HG02798 (cell line): ENCODE data around the gene TMPRSS4.

ENCODE experiments used
- ATAC-seq: cut with Tn5 transposase; IDR thresholded peaks from one replicate; pipeline ENCODE4 v1.9.1; 2021; ENCODE audit warnings: mild to moderate bottlenecking; ENCODE audit not compliant: unreplicated experiment, poor library complexity

TMPRSS4 gene, protein sequence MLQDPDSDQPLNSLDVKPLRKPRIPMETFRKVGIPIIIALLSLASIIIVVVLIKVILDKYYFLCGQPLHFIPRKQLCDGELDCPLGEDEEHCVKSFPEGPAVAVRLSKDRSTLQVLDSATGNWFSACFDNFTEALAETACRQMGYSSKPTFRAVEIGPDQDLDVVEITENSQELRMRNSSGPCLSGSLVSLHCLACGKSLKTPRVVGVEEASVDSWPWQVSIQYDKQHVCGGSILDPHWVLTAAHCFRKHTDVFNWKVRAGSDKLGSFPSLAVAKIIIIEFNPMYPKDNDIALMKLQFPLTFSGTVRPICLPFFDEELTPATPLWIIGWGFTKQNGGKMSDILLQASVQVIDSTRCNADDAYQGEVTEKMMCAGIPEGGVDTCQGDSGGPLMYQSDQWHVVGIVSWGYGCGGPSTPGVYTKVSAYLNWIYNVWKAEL

DNA sequence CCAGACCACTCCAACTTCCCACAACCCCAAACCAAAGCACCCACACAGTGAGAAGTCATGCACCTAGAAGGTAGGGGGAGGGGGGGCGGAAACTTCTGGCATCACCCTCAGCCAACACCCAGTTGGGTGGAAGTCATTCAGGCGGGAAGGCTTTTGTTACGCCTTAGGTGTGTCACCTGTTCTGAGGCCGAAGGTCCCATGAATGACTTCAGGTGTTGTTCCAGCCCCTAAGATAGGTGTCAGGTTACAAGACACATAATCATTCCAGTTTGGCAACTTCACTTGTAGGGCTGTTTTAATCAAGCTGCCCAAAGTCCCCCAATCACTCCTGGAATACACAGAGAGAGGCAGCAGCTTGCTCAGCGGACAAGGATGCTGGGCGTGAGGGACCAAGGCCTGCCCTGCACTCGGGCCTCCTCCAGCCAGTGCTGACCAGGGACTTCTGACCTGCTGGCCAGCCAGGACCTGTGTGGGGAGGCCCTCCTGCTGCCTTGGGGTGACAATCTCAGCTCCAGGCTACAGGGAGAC, at the start of gene TMPRSS4:
Gene TMPRSS4 (plus strand): TSS at position 325 of the 528 bp plus-strand sequence. CDS start 225 bp downstream, outside the sequence.
- no peak for ATAC-seq

DNA sequence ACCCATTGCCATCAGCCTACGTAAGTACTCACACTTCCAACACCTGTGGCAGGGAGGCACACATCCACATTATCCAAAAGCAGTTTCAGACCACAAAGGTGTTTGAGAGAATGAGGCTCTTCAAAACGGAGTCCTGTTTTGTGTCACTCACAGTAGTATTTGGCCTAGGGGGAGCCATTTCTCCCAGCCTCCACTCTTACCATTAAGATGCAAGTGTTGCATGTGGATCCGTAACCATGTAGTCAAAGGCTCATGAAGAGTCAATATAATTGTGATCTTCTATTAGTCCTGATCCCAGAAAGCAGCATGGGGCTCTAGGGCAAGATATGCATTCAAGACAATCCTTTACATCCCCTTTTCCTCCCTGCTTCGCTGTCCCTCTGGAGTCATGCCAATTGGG, 49.2 kb upstream of the TMPRSS4 start:
- no peak for ATAC-seq

DNA sequence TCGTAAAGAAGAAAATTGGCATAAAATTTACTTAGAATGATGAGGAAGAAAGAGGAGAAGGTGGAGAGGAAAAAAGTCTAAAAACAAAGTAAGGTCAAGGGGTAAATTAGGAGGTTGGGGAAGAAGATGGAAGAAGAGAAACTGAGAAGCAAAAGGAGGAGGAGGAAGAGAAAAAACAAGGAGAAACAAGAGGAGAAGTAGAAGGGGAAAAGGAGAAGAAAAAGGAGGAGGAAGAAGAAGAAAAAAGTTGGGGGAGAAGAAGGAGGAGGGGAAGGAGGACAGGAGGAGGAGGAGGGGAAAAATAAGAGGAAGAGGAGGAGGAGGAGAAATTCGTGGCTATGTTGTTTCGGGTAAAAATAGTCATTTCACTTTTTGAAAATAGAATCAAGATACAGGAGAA, 48.3 kb upstream of the TMPRSS4 start:
- no peak for ATAC-seq

DNA sequence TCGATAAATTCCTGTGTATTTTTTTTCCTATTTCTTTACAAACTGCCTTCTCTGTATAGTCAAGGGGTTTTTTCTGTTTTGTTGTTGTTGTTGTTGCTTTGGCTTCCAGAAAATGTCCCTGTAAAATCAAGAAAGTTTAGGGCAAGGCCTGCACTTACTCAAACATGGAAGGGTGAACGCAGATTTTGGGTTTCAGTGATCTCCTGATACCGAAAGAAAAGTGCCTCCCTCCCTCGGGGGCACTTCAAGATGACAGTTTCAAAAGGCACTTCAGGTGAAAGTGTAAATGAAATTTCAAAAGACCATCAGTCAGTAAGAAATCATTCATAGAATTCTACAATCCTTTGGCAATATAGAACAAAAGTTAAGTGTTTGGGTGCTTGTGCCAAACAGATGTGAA, 43.4 kb upstream of the TMPRSS4 start:
- peak; percentile 41 for ATAC-seq

DNA sequence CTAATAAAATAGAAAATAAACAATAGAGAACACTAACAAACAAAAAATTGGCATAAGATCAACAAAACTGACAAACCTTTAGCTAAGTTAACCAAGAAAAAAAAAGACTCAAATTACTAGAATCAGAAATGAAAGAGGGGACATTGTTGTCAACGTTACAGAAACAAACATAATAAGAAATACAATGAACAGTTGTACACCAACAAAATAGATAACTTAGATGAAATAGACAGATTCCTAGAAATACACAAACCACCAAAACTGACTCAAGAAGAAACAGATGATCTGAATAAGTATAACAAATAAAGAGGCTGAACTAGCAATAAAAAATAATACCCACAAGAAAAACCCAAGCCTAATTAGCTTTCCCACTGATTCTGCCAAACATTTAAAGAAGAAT, 34.7 kb upstream of the TMPRSS4 start:
- no peak for ATAC-seq

DNA sequence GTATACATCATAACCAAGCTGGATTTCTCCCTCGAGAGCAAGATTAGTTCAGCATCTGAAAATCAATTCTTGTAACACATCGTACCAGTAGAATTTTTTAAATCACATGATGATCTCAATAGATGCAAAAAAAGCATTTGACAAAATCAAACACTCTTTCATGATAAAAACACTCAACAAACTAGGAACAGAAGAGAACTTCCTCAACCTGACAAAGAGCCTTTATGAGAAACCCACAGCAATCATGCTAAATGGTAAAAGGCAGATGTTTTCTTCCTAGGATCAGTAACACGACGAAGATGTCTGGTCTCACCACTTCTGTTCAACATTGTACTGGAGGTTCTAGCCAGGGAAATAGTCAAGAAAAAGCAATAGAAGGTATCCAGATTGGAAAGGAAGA, 34.1 kb upstream of the TMPRSS4 start:
- ATAC-seq: no peak

DNA sequence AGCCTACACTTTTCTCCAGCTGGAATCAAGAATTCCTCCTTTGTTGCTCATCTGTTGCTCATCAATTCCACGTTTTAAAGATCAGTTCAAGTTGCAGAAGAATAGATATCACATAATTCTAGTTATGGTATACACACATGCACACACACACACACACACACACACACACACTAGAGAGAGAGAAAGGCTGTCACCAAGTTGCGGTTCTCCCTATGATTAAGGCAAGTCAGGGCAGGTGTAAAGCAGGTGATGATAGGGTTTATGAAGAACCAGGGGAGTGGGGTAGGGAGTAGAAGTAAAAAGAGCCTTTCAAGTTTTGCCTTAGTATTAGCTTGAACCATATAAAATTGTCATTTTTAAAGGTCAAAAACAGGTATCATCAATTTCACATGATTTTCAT, 31.7 kb upstream of the TMPRSS4 start:
- ATAC-seq: no peak

DNA sequence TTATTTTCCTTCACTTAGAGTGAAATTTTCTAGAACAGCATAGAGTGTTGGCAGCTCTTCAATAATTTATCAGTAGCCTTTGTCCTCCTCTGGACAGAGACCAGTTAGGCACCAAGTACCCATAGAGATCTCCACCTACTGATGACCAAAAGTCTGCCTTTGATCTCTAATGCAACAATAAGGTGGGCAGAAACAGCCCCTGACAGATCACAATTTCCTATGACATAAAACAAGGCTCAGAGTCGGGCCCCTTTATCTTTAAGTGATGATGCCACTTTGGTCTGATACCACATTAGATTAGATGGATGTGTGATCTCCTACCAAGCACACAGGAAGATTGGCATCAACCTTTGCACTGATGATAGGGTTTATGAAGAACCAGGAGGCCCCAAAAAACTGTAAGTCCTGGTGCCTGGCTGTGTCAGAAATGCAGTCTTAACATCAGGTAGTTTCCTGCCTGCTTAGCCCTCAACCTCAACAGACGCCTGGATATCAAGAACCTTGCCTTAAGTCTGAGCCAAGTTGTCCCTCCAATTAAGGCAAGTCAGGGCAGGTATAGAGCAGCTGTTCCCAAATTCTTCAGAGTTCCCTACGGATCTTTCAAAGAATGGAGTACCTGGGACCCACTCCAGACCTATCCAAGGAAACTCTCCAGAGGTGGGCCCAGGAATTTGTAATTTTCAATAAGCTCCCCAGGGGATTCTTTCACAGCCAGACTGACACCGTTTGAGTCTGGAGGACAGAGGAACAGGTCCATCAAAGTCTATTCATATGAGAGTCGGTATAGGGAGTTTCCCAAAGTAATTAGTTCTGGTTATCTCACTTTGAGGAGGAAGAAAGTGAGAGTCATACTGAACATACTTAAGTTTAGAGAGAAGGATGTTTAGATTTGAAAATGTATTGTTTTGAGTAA, 30.6 kb upstream of the TMPRSS4 start:
- no peak for ATAC-seq

DNA sequence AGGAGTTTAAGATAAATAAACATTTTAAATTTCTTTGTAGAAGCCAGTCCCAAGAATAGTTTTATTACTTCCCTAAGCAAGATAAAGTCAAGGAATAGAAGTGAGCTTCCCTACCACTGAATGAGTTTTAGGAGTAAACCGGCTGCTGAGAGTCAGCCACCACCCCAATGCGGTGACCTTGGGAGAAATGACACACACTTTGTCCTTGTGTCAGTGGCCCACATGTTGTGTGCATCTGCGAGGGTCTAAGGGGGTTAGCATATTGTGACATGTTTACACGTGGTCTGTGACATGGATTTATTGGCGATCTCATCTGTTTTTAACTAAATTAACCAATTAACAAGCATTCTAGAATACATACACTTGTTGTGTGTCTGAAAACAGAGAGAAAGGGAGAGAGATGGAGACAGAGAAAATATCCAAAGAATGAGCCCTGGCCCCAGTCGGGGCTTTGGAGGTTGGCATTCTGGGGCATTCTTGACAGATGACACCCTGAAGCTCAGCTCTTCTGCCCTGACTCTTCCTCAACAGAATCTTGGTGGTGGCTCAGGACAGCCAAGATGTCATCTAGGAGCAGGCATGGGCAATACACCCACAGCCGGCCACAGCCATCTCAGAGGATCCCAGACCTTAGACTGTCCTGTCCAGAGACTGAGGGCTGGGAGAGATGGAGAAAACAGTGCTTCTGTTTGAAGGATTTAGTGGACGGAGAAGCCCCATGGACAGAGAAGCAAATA, 29.7 kb upstream of the TMPRSS4 start:
- ATAC-seq: no peak

DNA sequence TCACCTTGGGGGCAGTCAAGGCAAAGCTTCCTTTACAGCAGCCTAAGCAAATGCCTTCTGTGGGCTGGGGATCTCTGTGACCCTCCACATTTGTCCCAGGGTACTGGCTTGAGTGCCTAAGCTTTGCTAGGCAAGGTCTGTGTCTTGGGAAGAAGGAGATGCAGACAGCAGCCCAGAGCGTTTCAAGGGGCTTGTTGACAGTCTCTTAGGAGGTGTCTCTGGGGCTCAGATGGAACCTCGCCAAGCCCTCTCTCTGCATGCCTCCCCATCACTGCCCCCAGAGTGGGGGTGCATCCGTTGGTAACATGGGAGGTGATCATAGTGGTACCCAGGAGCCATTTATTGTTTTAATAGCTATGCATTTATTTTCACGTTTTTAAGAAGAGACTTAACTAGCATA, 29.1 kb upstream of the TMPRSS4 start:
- ATAC-seq: no peak

DNA sequence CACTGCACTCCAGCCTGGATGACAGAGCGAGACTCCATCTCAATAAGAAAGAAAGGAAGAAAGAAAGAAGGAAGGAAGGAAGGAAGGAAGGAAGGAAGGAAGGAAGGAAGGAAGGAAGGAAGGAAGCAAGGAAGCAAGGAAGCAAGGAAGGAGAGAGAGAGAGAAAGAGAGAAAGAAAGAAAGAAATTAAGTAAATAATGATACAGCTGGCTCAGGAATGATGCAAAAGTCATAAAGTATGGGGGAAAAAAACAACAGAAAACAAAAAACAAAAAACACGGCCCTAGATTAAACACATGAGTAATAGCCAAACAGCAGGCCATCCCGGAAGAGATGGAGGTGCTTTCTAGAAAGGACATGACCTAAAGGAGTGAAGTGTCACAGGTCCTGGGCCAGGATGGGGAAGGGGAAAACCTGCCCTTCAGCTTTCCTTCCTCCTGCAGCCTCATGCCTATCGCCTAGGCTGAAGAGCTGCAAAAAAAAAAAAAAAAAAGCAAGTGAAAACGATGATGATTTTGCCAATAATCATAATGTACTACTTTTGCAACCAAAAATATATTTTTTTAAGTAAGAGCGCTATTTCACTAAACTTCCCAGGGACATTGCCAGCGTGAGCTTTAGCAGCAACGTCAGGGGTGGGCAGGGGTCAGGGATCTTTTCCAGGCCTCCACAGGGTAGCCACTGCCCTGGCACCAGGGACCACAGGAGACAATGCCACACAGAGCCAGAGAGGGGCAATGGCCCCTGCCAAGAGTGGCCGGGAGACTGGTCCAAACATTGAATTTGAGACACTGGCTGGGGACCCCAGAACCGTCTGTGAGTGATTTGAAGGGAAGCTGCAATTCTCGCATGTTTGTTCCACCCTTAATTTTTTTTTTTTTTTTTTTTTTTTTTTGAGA, 28.2 kb upstream of the TMPRSS4 start:
- ATAC-seq: no peak

DNA sequence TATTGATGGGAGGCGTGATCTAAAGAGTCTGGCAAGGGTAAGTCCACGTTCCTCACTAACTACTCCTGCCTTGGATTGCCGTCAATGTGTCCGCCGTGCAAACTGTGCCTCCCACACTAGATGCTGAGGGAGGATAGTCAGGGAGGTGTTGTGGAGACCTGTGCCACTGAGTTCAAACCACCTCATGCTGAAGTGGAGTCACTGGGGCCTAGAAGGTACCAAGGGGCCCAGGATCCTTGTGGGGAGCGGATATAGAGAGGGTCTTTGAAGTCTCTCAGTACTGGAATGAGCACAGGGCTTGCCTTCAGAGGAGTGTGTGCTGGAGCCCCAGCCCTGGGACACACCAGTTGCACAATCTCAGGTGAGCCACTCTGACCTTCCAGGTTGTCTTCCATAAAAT, 27.1 kb upstream of the TMPRSS4 start:
- no peak for ATAC-seq

DNA sequence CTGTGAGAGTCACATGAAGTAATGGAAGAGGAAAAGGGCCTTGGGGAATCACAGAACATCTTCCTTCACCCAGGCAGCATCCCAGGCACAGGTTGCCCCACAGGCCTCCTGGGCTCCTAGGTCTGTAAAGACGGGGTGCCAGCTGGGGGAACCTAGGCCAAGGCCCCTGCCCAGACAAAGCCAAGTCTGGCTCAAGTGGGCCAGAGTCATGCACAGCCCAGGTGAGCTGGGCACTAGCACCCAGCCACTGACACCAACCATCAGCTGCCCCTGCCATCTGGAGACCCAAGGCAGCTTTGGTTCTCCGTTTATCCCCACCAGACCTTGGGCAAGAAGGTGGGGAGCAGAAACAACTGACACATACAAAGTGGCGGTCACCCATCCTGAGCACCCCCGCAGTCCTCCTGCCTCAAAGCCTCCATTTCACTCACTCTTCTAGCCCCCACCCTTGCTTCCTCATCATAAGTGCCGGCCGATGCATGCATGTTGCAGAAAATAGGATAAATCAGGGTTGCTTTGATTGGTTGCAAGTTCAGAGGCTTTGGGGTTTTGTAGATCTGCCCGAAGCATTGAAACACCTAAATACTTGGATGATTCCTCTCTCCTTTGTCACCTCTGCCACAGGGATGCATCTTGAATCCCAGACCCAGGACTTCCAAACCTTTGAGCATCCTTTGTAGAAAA, 26.5 kb upstream of the TMPRSS4 start:
- ATAC-seq: no peak

DNA sequence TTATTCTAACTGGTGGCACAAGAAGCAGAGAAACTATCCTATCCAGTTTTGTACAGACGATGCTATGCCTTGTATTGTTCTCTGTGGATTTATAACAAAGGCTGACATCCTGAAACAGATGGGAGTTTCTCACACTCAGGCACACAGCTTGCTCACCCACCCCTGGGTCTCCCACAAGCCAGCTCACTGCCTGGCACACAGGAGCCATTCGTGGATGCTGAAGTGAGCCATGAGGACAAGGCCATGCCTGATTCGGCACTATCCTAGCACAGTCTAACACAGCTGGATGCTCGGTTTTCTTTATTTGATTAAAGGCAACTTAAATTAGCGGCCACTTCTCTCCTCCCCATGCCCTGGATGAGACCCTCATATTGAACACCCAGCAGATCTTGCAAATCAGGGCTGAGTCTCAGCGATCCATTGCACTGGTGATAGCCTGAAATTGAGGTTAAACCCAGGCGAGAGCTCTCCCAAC, 25.7 kb upstream of the TMPRSS4 start:
- no peak for ATAC-seq

DNA sequence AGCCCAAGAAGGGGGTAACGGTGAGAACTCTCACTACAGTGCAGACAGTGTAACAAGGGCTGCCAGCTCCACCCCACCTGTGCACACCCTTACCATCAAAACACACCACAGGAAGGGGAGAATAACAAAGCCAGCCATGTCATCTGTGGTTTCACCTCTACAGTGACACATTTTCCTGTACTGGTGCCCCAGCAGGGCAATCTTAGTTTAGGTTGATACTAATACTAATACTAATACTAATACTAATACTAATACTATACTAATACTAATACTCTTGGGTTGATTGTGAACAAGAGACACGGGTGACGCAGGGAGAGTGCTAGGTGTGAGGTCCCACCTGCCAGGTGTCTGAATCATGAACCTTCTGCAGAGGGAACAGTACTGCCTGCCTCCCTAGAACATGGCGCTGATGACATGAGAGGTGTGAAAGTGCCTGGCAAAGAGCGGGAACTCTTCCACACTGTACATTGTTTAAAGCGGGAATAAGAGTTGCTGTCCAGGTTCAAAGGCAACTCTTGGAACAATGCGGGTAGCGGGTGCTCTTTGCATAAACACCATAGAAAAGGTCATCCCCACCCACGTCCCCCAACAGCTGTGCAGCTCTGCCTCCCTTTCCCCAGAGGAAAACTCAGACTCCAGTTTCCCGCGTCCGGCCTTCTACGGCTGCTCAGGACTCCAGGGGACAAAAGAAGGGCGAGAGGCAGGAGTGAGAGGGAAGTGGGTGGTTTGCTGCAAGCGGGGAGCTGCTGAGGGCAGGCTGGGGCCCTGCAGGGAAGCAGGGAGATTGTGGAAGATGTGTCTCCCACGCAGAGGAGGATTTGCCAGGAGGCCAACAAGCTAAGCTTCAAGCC, 25.0 kb upstream of the TMPRSS4 start:
- no peak for ATAC-seq

DNA sequence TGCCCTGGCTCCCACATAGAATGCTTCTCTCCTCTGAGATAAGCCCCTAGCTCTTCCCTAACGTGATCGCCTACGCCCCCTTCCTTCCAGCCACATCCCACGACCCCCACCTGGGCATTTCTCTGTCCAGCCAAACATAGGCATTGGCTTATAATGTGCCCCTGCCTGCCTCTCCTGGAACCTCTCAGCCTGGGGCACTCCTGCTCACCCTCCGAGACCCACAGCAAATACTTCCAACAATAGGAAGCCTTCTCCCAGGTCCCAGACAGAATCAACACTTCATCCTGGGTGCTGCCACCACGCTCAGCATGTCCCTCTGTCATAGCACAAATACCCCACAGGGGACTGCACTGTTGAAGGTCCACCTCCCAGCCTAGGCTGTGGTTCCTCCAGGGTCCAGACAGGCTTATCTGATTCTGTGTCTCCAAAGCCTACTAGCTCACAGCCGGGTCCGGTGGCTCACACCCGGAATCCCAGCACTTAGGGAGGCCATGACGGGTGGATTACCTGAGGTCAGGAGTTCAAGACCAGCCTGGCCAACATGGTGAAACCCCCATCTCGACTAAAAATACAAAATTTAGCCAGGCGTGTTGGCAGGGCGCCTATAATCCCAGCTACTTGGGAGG, 24.2 kb upstream of the TMPRSS4 start:
- ATAC-seq: no peak
